Epidermal melanocyte (primary cell): Measurements from ENCODE around the gene DEGS1.

Experiments
- DNase-seq: peaks from one replicate; pipeline ENCODE4 v3.0.0; 2011; ENCODE audit warnings: low spot score; ENCODE audit not compliant: insufficient read length

Gene DEGS1

DNA sequence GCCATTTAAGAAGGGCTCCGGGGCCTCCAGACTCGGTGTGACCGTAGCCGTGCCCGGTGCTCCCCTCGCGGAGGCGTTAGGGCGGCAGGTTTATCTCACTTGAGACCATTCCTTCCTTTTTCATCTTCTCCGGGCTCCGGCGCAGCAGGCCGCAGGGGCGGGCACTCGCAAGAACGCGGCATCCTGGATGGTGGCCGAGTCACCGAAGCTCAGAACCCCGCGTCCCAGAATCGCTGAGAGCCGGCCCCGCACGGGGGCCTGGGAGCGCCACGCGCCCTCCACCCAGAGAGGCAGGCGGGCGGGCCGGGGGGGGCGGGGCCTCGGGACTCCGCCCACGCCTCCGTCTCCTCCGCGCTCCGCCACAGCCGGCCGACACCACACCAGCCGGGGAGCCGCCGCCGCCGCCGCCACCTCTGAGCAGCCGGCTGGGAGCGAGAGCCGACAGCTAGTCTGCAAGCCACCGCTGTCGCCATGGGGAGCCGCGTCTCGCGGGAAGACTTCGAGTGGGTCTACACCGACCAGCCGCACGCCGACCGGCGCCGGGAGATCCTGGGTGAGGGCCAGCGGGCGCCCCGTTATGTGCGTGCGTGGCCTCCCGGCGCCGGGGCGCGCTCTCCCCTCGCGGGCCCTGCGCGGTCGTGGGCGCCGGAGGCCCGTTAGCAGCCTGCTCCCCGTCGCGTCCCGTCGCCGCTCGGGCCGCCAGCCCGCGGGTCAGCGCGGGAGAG, at the start of gene DEGS1:
DEGS1 (plus strand) TSS at position 375 of the 725 bp plus-strand sequence; CDS start at position 472, 97 bp downstream.
- DNase-seq: peak; percentile 88

DNA sequence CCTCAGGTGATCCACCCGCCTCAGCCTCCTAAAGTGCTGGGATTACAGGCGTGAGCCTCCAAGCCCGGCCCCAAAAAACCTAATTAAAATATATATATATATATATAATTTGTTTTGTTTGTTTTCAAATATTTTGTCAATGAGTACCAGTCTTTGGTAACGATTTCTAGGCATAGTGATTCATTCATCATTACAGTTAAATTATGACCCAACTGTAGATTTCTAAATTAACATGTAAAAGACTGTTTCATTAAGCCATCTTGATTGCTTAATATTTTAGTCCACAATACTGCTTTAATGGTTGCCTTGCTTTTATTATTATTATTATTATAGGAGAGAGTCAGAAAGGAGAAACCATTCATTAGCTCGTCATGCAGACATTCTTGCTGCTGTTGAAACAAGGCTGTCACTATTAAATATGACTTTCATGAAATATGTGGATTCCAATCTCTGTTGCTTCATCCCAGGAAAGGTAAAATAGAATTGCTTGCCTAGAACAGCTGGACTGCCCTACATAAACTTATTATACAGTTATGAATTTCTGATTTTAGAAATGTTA, 49.2 kb upstream of the DEGS1 start:
- DNase-seq: no peak

- no peak for DNase-seq
These were observed 45.5 kb upstream of the DEGS1 start for GRCh38 chr1:224137518-224137917.

GRCh38 chr1:224138198-224138597, 44.8 kb upstream of the DEGS1 start:
- no peak for DNase-seq

- DNase-seq: no peak
These were observed 41.3 kb upstream of the DEGS1 start for GRCh38 chr1:224141693-224142092.

GRCh38 chr1:224149709-224150108, 33.3 kb upstream of the DEGS1 start:
- DNase-seq: no peak

- DNase-seq: no peak
These were observed 31.9 kb upstream of the DEGS1 start for GRCh38 chr1:224151117-224151516.

- DNase-seq: no peak
These were observed 25.7 kb upstream of the DEGS1 start for GRCh38 chr1:224157316-224157715.

DNA sequence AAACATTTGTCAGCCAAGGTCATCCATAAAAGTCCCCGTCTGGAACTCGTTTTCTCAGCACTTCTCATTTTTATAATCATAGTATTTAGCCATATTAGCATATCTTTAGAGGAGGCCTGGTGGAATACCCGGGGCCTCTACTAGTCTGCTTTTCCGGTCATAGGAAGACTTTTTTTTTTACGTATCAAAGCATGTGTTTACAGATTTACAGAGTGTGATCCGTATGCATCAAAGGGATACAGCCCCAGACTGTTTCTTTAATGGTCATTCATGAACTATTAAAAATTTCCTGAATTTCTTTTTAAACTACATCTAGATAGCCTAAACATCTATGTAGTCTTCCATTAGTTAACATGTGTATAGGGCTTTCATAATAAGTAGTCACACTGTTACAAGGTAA, 23.5 kb upstream of the DEGS1 start:
- no peak for DNase-seq

GRCh38 chr1:224160171-224160682, 22.8 kb upstream of the DEGS1 start:
- DNase-seq: no peak

DNA sequence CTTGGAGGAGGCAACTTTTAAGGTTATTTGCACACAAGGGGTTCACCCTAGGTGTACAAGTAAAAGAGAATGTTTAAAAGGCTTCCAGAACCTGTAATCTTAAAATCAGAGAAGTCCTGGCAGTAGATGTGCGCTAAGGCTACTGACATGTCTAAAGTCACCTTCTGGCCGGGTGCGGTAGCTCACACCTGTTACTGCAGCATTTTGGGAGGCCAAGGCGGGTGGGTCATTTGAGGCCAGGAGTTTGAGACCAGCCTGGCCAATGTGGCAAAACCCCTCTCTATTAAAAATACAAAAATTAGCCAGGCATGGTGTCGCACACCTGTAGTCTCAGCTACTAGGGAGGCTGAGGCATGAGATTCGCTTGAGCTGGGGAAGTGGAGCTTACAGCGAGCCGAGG, 20.3 kb upstream of the DEGS1 start:
- DNase-seq: no peak

DNA sequence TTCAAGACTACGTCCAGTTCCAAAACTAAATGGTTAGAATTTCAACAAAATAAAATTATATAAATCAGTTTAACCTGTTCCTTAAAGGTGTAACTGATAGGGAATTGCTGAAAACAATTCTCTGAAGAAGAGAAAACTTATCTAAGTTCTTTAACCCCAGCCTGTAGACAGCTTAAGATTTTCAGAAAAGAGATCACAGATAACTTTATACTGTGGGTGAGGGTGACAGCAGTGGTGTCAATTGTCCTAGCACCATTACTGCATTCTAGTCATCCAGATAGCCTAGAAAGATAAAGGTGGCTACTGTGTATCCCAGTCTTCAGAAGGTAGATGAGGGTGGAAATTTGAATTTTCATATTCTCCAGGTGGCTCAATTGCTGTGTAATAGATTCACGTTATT, 19.7 kb upstream of the DEGS1 start:
- DNase-seq: no peak

GRCh38 chr1:224168859-224169380, 14.1 kb upstream of the DEGS1 start:
- no peak for DNase-seq

- DNase-seq: no peak
These were observed 13.2 kb upstream of the DEGS1 start for GRCh38 chr1:224169718-224170270.

GRCh38 chr1:224170343-224170742, 12.7 kb upstream of the DEGS1 start:
- no peak for DNase-seq

DNA sequence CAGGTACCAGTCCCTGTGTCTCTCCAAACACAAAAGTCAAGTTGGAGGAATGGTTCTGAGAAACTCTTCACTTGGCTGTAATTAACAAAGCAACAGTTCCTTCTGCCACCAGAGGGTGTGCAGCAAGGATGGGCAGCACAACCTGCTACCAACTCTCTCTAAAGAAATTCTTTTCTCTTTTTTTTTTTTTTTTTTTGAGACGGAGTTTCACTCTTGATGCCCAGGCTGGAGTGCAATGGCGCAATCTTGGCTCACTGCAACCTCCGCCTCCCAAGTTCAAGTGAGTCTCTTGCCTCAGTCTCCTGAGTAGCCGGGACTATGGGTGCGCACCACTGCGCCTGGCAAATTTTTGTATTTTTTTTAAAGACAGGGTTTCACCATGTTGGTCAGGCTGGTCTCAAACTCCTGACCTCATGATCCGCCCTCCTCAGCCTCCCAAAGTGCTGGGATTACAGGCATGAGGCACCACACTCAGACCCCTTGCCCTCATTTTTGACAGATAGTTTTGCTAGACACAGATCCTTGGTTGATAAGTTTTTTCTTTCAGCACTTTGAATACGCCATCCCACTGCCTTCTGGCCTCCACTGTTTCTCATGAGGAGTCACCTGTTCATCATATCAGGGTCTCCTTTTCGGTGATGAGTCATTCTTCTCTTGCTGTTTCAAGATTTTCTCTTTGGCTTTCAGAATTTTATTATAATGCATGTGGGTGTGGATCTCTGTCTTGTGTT, 12.1 kb upstream of the DEGS1 start:
- no peak for DNase-seq

- no peak for DNase-seq
These were observed 10.8 kb upstream of the DEGS1 start for GRCh38 chr1:224172229-224172628.

DNA sequence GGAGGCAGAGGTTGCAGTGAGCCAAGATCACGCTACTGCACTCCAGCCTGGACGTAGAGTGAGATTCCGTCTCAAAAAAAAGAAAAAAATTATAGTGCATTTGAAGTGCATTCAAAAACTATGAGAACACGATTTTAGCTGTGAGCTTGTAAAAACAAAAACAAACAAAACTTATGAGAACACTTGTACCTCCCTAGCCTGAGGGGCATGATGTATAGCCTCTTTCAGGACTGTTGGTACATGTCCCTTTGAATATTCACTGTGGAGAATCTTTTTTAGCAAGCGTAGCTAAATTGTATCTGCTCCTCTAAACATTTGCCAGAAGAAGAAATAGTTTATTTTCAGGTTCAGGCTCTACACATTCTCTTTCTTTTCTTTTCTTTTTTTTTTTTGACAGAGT, 9.5 kb upstream of the DEGS1 start:
- no peak for DNase-seq

GRCh38 chr1:224175617-224176016, 7.4 kb upstream of the DEGS1 start:
- no peak for DNase-seq

DNA sequence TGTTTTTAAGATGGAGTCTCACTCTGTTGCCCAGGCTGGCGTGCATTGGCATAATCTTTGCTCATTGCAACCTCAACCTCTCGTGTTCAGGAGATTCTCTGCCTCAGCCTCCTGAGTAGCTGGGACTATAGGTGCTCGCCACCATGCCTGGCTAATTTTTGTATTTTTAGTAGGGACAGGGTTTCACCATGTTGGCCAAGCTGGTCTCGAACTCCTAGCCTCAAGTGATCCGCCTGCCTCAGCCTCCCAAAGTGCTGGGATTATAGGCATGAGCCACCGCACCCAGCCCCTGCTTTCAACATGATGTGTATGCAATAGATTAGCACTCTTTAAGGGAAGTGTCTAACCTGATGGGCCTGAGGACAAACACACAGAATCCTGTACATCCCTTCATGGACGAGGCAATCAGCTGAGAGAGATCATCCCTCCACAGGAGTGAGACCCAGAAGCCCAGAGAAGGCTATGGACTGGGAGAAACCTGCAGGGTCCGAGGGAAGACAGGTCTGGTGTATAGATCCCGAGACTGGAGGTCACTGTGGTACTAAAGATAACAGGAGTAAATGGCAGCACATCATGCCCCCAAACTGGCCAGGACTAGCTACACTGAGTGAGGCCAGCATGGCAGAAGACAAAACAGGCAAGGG, 5.6 kb upstream of the DEGS1 start:
- no peak for DNase-seq

GRCh38 chr1:224178894-224179293, 4.1 kb upstream of the DEGS1 start:
- DNase-seq: no peak
